MM.1S (cell line): ENCODE results near the gene SAMD14.

ENCODE experiments used
- DNase-seq: peaks from one replicate; pipeline ENCODE4 v3.0.0-alpha.2; 2015
- H2AFZ ChIP-seq: fragments of 300-600 bp; sonication (generic); 2 replicates; pipeline ENCODE4 v1.6.0; 2016; ENCODE audit warnings: antibody characterized with exemption, low read length
- H3F3A ChIP-seq: fragments of 300-600 bp; sonication (generic); 2 replicates; pipeline ENCODE4 v1.6.1; 2016; ENCODE audit warnings: mild to moderate bottlenecking, antibody characterized with exemption, low read length, moderate library complexity, mixed read lengths; ENCODE audit not compliant: insufficient read depth
- H3K27ac ChIP-seq: fragments of 300-600 bp; sonication (generic); 2 replicates; pipeline ENCODE4 v1.5.1; 2016; ENCODE audit warnings: mild to moderate bottlenecking, low read length
- H3K27me3 ChIP-seq: fragments of 300-600 bp; sonication (generic); replicated peaks from 2 replicates; pipeline ENCODE4 v1.6.0; 2016; ENCODE audit warnings: low read length; ENCODE audit not compliant: insufficient read depth
- H3K36me3 ChIP-seq: fragments of 300-600 bp; sonication (generic); replicated peaks from 2 replicates; pipeline ENCODE4 v1.6.1; 2016; ENCODE audit warnings: mild to moderate bottlenecking, low read length, mixed read lengths; ENCODE audit not compliant: insufficient read depth
- H3K4me1 ChIP-seq: fragments of 300-600 bp; sonication (generic); 2 replicates; pipeline ENCODE4 v1.6.1; 2016; ENCODE audit warnings: low read length, mixed read lengths
- H3K4me2 ChIP-seq: fragments of 300-600 bp; sonication (generic); 2 replicates; pipeline ENCODE4 v1.6.0; 2016; ENCODE audit warnings: low read depth, low read length
- H3K4me3 ChIP-seq: fragments of 300-600 bp; sonication (generic); 2 replicates; pipeline ENCODE4 v1.5.1; 2016; ENCODE audit warnings: low read length, mixed read lengths
- H3K79me2 ChIP-seq: fragments of 300-600 bp; sonication (generic); 2 replicates; pipeline ENCODE4 v1.6.1; 2016; ENCODE audit warnings: mixed run types, low read length, mixed read lengths
- H3K9ac ChIP-seq: fragments of 300-600 bp; sonication (generic); 2 replicates; pipeline ENCODE4 v1.6.1; 2016; ENCODE audit warnings: low read length, mixed read lengths
- H3K9me2 ChIP-seq: fragments of 300-600 bp; sonication (generic); replicated peaks from 2 replicates; pipeline ENCODE4 v1.6.1; 2016; ENCODE audit warnings: mild to moderate bottlenecking, low read length, mixed read lengths; ENCODE audit not compliant: insufficient read depth
- H3K9me3 ChIP-seq: fragments of 300-600 bp; sonication (generic); replicated peaks from 2 replicates; pipeline ENCODE4 v1.6.1; 2016; ENCODE audit warnings: mild to moderate bottlenecking, low read length, mixed read lengths; ENCODE audit not compliant: insufficient read depth
- H4K20me1 ChIP-seq: fragments of 300-600 bp; sonication (generic); 2 replicates; pipeline ENCODE4 v1.6.1; 2016; ENCODE audit warnings: mild to moderate bottlenecking, low read length, moderate library complexity, mixed read lengths; ENCODE audit not compliant: insufficient read depth
- CTCF ChIP-seq: fragments of 300-600 bp; sonication (generic); IDR thresholded peaks from 2 replicates; pipeline ENCODE4 v1.5.1; 2016; ENCODE audit warnings: antibody characterized with exemption, low read length, mixed read lengths
- EZH2 ChIP-seq: fragments of 300-600 bp; sonication (generic); optimal IDR thresholded peaks from 2 replicates; pipeline ENCODE3; 2017; ENCODE audit warnings: low read depth, mild to moderate bottlenecking, antibody characterized with exemption, low read length, mixed read lengths
- EZH2phosphoT487 ChIP-seq: fragments of 300-600 bp; sonication (generic); IDR thresholded peaks from 2 replicates; pipeline ENCODE4 v1.6.1; 2018; ENCODE audit warnings: antibody characterized with exemption, low read length

Gene SAMD14

GRCh38 chr17:50076221-50076590, 53.8 kb downstream of the SAMD14 start:
- Histone ChIP-seq H3K4me2 (no peak overlapping the region), H3K79me2 (no peaks in the 10 kb centered on the region), H3K36me3 (no peaks in the 10 kb centered on the region), H3F3A (peaks cover 12% of the 10 kb centered on the region), H3K9ac (no peak overlapping the region), H3K27me3 (no peaks in the 10 kb centered on the region), H4K20me1 (no peaks in the 10 kb centered on the region), H3K9me2 (no peaks in the 10 kb centered on the region), H3K9me3 (no peaks in the 10 kb centered on the region), H3K27ac (no peak overlapping the region), H3K4me1 (peaks cover 51% of the 10 kb centered on the region), H2AFZ (no peak overlapping the region), H3K4me3 (no peak overlapping the region)
- DNase-seq: no peak
- TF ChIP-seq EZH2 (no peak), CTCF (no peak), EZH2phosphoT487 (no peak)

DNA sequence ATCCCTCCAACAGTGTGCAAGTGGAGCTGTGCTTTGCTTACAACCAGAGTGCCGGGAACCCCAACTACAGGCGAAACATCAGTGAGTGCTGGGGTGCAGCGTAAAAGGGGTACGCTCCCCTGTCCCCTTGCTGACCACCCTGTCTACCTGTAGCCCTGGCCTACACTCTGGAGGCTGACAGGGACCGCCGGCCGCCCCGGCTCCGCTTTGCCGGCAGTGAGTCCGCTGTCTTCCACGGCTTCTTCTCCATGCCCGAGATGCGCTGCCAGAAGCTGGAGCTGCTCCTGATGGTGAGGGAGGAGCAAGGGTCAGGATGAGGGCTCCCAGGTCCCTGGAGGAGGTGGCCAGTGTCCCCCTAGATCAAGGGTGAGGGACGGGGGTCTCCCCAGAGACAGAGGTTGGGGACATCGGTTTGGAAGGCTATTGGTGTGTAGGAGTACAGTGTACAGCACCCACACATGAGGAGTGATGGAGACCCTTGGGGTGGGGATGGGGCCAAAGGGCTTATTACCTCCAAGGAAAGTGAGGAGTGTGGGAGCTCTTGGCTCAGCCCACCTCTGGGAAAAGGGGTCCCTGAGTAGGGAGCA, 54.4 kb downstream of the SAMD14 start:
- Histone ChIP-seq H3F3A (peaks cover 10% of the 10 kb centered on the region), H3K27ac (no peak overlapping the region), H3K36me3 (no peaks in the 10 kb centered on the region), H3K9ac (no peak overlapping the region), H3K9me3 (no peaks in the 10 kb centered on the region), H3K4me1 (peaks cover 47% of the 10 kb centered on the region), H3K4me3 (no peak overlapping the region), H2AFZ (no peak overlapping the region), H3K9me2 (no peaks in the 10 kb centered on the region), H4K20me1 (no peaks in the 10 kb centered on the region), H3K4me2 (no peak overlapping the region), H3K79me2 (no peaks in the 10 kb centered on the region), H3K27me3 (no peaks in the 10 kb centered on the region)
- no peak for DNase-seq
- TF ChIP-seq EZH2 (no peak), EZH2phosphoT487 (no peak), CTCF (no peak)

GRCh38 chr17:50074227-50074626, 55.7 kb downstream of the SAMD14 start:
- no peaks in the 10 kb centered on the region for H3K36me3 ChIP-seq
- H4K20me1 ChIP-seq: no peaks in the 10 kb centered on the region
- peaks cover 33% of the 10 kb centered on the region for H3K4me1 ChIP-seq
- 0 out of 2 replicates have a peak, but pooled peaks cover under 1% of the 10 kb centered on the region for H3F3A ChIP-seq
- no peak overlapping the region for H2AFZ ChIP-seq
- no peak overlapping the region for H3K4me2 ChIP-seq
- no peak overlapping the region for H3K27ac ChIP-seq
- no peaks in the 10 kb centered on the region for H3K9me2 ChIP-seq
- DNase-seq: no peak
- TF ChIP-seq EZH2phosphoT487 (no peak), EZH2 (no peak), CTCF (no peak)
- H3K9me3 ChIP-seq: no peaks in the 10 kb centered on the region
- H3K79me2 ChIP-seq: no peaks in the 10 kb centered on the region
- H3K27me3 ChIP-seq: no peaks in the 10 kb centered on the region
- H3K9ac ChIP-seq: no peak overlapping the region
- no peak overlapping the region for H3K4me3 ChIP-seq
